Measurements from ENCODE around the gene MGAT4A.
"Not testable (repeated sequence)": the region's sequence is repeated elsewhere in the genome, so short reads cannot be mapped to it uniquely, and the experiment has no call there.

The MGAT4A gene

DNA sequence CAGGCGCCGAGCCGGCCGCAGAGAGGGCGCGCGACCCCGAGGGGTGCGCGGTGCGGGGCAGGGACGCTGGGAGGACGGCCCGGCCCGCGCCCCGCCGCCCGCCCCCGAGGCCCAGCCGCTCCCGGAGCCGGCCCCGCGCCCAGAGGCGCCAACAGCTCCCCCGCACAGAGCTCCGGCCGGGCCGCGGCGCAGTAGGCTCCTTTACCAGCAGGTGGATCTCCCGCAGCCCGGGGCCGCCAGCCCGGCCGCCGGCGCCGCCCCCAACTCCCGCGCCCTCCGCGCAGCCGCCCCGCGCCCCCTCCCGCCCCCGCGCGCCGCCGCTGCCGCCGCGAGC lies 258 bp downstream of the MGAT4A start:
- Mint-ChIP-seq H3K4me3 (no peak overlapping the region), H3K4me1 (ENCODE audit: low read depth) (peaks cover 66% of the 10 kb centered on the region), H3K9me3 (peaks cover 5% of the 10 kb centered on the region), H3K27ac (no peak overlapping the region), H3K36me3 (ENCODE audit: low read depth) (peaks cover 32% of the 10 kb centered on the region), H3K27me3 (ENCODE audit: low read depth) (no peaks in the 10 kb centered on the region)
- DNase-seq (ENCODE audit: low spot score) = peak; percentile 62

GRCh38 chr2:98730053-98730706 lies 752 bp downstream of the MGAT4A start:
- H3K4me1 Mint-ChIP-seq (ENCODE audit: low read depth) = peaks cover 68% of the 10 kb centered on the region
- H3K27me3 Mint-ChIP-seq (ENCODE audit: low read depth) = no peaks in the 10 kb centered on the region
- peak overlapping the region; percentile 82 for H3K4me3 Mint-ChIP-seq
- H3K9me3 Mint-ChIP-seq = peaks cover 5% of the 10 kb centered on the region
- DNase-seq (ENCODE audit: low spot score) = peak; percentile 43
- peaks cover 34% of the 10 kb centered on the region for H3K36me3 Mint-ChIP-seq (ENCODE audit: low read depth)
- H3K27ac Mint-ChIP-seq = peak overlapping the region; percentile 82

GRCh38 chr2:98729652-98730051 lies 1.3 kb downstream of the MGAT4A start:
- peaks cover 5% of the 10 kb centered on the region for H3K9me3 Mint-ChIP-seq
- H3K4me1 Mint-ChIP-seq (ENCODE audit: low read depth) = peaks cover 69% of the 10 kb centered on the region
- peak overlapping the region; percentile 82 for H3K27ac Mint-ChIP-seq
- H3K4me3 Mint-ChIP-seq = peak overlapping the region; percentile 82
- DNase-seq (ENCODE audit: low spot score) = no peak
- H3K36me3 Mint-ChIP-seq (ENCODE audit: low read depth) = peaks cover 40% of the 10 kb centered on the region
- H3K27me3 Mint-ChIP-seq (ENCODE audit: low read depth) = no peaks in the 10 kb centered on the region

DNA sequence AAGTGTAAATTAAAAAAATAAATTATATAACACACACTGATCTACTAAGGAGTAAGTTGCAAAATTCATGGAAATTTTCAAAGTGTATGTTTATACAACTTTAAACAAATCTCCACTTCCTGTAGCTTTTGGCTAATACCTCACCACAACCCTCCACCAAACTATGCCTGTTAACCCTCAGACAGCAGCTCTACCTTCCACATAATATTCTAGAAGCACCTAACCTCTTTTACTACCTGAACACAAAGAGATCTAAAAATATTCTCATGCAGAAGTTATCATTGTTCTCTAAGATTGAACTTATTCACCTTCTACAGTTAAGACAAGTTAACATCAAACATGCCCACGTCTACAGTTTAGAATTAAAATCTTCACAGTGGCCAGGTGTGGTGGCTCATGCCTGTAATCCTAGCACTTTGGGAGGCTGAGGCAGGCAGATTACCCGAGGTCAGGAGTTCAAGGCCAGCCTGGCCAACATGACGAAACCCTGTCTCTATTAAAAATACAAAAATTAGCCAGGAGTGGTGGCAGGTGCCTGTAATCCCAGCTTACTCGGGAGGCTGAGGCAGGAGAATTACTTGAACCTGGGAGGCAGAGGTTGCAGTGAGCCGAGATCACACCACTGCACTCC lies 2.7 kb downstream of the MGAT4A start:
- Mint-ChIP-seq H3K4me1 (ENCODE audit: low read depth) (peaks cover 66% of the 10 kb centered on the region), H3K27ac (peak overlapping the region; percentile 75), H3K4me3 (peak overlapping the region; percentile 82), H3K36me3 (ENCODE audit: low read depth) (peaks cover 51% of the 10 kb centered on the region)
- not testable (repeated sequence) for DNase-seq (ENCODE audit: low spot score); H3K9me3 Mint-ChIP-seq; H3K27me3 Mint-ChIP-seq (ENCODE audit: low read depth)

DNA sequence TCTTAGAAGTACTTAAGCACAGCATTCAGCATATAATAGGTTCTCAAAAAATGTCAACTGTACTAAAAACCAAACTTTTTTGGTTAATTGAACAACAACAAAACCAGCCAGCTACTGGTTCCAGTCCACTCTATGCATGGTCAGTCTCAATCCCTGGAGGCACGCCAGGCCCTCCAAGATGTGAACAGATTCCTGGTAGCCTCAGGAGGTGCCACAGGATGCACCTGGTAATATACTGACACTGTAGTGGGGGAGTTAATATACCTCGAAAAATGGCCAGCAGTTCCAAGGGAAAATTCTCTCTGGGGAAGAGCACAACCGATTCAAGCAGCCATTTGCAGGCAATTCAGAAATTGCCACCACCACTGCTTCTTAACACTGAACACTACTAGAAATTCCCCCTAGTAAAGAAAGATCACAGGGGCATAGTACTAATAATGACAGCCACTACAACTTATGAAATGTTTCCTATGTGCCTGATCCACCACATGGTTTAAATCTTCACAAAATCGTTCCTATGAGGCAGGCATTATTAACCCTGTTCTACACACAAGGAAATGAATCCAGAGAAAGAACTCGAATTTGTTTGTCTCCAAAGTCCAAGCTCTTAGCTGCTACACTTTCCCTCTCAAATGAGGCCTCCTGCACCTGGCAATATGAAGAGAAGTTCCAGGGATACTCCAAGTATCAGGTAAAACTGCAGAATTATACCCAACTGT lies 3.4 kb downstream of the MGAT4A start:
- H3K4me3 Mint-ChIP-seq = peak overlapping the region; percentile 61
- H3K9me3 Mint-ChIP-seq = peaks cover 1% of the 10 kb centered on the region
- peaks cover 63% of the 10 kb centered on the region for H3K4me1 Mint-ChIP-seq (ENCODE audit: low read depth)
- H3K27me3 Mint-ChIP-seq (ENCODE audit: low read depth) = no peaks in the 10 kb centered on the region
- peak overlapping the region; percentile 71 for H3K27ac Mint-ChIP-seq
- no peak for DNase-seq (ENCODE audit: low spot score)
- peaks cover 52% of the 10 kb centered on the region for H3K36me3 Mint-ChIP-seq (ENCODE audit: low read depth)

- H3K9me3 Mint-ChIP-seq = peaks cover 4% of the 10 kb centered on the region
- no peaks in the 10 kb centered on the region for H3K27me3 Mint-ChIP-seq (ENCODE audit: low read depth)
- H3K27ac Mint-ChIP-seq = peak overlapping the region; percentile 71
- H3K36me3 Mint-ChIP-seq (ENCODE audit: low read depth) = peaks cover 56% of the 10 kb centered on the region
- peak overlapping the region; percentile 61 for H3K4me3 Mint-ChIP-seq
- DNase-seq (ENCODE audit: low spot score) = no peak
- H3K4me1 Mint-ChIP-seq (ENCODE audit: low read depth) = peaks cover 58% of the 10 kb centered on the region
Measured at GRCh38 chr2:98726735-98727368, 4.1 kb downstream of the MGAT4A start.

DNA sequence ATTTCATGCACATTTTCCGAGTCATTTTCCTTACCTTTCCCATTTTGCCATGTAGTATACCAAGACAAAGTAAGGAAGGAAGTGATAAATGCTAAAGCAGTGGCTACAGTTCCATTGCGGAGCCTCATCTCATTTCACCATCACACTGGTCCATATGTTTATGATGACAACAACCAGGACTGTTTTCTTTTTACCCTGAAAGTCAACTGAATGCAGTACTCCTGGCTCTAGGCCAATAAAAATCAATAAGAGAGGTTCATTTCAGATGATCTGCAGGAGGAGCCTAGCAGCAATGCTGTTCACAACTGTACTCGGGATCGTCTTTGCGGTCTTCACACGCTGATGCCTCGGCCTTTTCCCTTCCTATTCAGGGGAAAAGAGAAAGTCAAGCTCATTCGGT lies 4.7 kb downstream of the MGAT4A start:
- no peak for DNase-seq (ENCODE audit: low spot score)
- no peaks in the 10 kb centered on the region for H3K27me3 Mint-ChIP-seq (ENCODE audit: low read depth)
- peaks cover 59% of the 10 kb centered on the region for H3K36me3 Mint-ChIP-seq (ENCODE audit: low read depth)
- H3K4me1 Mint-ChIP-seq (ENCODE audit: low read depth) = peaks cover 55% of the 10 kb centered on the region
- peaks cover 4% of the 10 kb centered on the region for H3K9me3 Mint-ChIP-seq
- H3K27ac Mint-ChIP-seq = no peak overlapping the region
- H3K4me3 Mint-ChIP-seq = peak overlapping the region; percentile 61

DNA sequence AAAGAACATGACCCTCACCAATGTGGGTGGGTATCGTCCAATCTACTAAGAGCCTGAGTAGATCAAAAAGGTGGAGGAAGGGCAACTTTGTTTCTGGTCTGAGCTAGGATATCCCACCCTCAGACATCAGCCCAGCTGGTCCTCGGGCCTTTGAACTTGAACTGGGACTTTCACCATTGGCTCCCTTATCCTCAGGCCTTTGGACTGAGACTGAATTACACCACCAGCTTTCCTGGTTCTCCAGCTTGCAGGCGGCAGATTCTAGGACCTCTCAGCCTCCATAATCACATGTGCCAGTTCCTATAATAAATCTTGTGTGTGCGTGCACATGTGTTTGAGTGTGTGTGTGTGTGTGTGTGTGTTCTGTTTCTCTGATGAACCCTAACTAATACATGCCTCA lies 10.6 kb downstream of the MGAT4A start:
- Mint-ChIP-seq H3K27ac (no peak overlapping the region), H3K27me3 (ENCODE audit: low read depth) (no peaks in the 10 kb centered on the region), H3K36me3 (ENCODE audit: low read depth) (peaks cover 81% of the 10 kb centered on the region), H3K4me3 (no peak overlapping the region), H3K9me3 (peaks cover 16% of the 10 kb centered on the region), H3K4me1 (ENCODE audit: low read depth) (peaks cover 53% of the 10 kb centered on the region)
- DNase-seq (ENCODE audit: low spot score) = no peak

DNA sequence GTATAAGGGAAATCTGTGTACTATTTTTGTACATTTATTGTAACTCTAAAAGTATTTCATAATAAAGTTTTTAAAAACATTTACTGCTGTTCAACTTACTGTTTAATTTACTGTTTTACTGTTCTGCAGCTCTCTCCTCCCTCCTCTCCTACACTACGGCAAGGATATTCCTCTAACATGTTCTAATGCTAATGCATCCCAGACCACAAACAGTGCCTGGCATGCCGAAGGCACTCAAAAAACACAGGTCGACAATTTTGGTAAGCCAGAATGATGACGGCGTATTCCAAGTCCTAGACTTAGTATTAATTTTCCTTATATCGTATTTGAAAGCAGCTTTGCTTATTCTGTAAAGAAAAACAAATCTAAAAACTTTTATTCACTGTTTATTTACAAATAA lies 13.3 kb downstream of the MGAT4A start:
- Mint-ChIP-seq H3K27me3 (ENCODE audit: low read depth) (no peaks in the 10 kb centered on the region), H3K4me1 (ENCODE audit: low read depth) (peaks cover 45% of the 10 kb centered on the region), H3K9me3 (peaks cover 16% of the 10 kb centered on the region), H3K4me3 (no peak overlapping the region), H3K36me3 (ENCODE audit: low read depth) (peaks cover 61% of the 10 kb centered on the region), H3K27ac (peak overlapping the region; percentile 52)
- DNase-seq (ENCODE audit: low spot score) = no peak

- H3K36me3 Mint-ChIP-seq (ENCODE audit: low read depth) = peaks cover 60% of the 10 kb centered on the region
- peaks cover 12% of the 10 kb centered on the region for H3K9me3 Mint-ChIP-seq
- peak overlapping the region; percentile 15 for H3K27ac Mint-ChIP-seq
- H3K27me3 Mint-ChIP-seq (ENCODE audit: low read depth) = no peaks in the 10 kb centered on the region
- H3K4me3 Mint-ChIP-seq = no peak overlapping the region
- no peak for DNase-seq (ENCODE audit: low spot score)
- H3K4me1 Mint-ChIP-seq (ENCODE audit: low read depth) = peaks cover 53% of the 10 kb centered on the region
Measured at GRCh38 chr2:98716786-98717185, 14.1 kb downstream of the MGAT4A start.

- Mint-ChIP-seq H3K9me3 (peaks cover 10% of the 10 kb centered on the region), H3K27me3 (ENCODE audit: low read depth) (no peaks in the 10 kb centered on the region), H3K4me3 (no peak overlapping the region), H3K4me1 (ENCODE audit: low read depth) (peaks cover 55% of the 10 kb centered on the region), H3K27ac (no peak overlapping the region), H3K36me3 (ENCODE audit: low read depth) (peaks cover 55% of the 10 kb centered on the region)
- no peak for DNase-seq (ENCODE audit: low spot score)
Measured at GRCh38 chr2:98715812-98716451, 15.0 kb downstream of the MGAT4A start.

GRCh38 chr2:98713332-98714015 lies 17.5 kb downstream of the MGAT4A start:
- Mint-ChIP-seq H3K27me3 (ENCODE audit: low read depth) (no peaks in the 10 kb centered on the region), H3K27ac (no peak overlapping the region), H3K9me3 (no peaks in the 10 kb centered on the region), H3K4me3 (no peak overlapping the region), H3K36me3 (ENCODE audit: low read depth) (peaks cover 48% of the 10 kb centered on the region), H3K4me1 (ENCODE audit: low read depth) (peaks cover 60% of the 10 kb centered on the region)
- no peak for DNase-seq (ENCODE audit: low spot score)

DNA sequence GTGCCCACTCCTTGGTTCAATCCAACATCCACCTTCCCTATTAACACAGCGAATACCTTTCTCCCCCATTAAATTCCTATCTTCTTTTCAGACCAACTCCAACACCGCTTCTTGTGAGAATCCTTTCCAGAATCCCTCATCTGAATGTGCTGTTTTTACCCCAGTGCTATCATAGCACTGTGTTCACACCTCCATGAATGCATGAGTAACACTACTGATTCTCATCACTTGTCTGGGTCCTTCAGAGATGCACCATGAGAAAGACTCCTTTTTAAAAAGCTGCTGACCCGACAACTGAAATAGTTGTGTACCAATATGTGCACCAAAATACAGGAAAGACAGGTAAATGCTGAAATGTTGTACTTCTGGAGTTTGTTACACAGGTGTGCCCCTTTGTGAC lies 18.8 kb downstream of the MGAT4A start:
- H3K27ac Mint-ChIP-seq = no peak overlapping the region
- peaks cover 46% of the 10 kb centered on the region for H3K36me3 Mint-ChIP-seq (ENCODE audit: low read depth)
- H3K4me3 Mint-ChIP-seq = no peak overlapping the region
- peaks cover 57% of the 10 kb centered on the region for H3K4me1 Mint-ChIP-seq (ENCODE audit: low read depth)
- H3K9me3 Mint-ChIP-seq = no peaks in the 10 kb centered on the region
- H3K27me3 Mint-ChIP-seq (ENCODE audit: low read depth) = no peaks in the 10 kb centered on the region
- DNase-seq (ENCODE audit: low spot score) = no peak
